NB4 (cell line): ENCODE data around the gene TMEM204.

Source experiments
- CTCF ChIP-seq: IDR thresholded peaks from one replicate; pipeline ENCODE4 v1.5.1; 2012; ENCODE audit warnings: low read depth, low read length
- MYC ChIP-seq: IDR thresholded peaks from 2 replicates; pipeline ENCODE4 v1.6.1; 2011; ENCODE audit warnings: low read depth, low read length
- POLR2A ChIP-seq: IDR thresholded peaks from 2 replicates; pipeline ENCODE4 v1.6.1; 2011; ENCODE audit warnings: mild to moderate bottlenecking; ENCODE audit not compliant: insufficient read length; ENCODE audit errors: extremely low read depth
- TF ChIP-seq, protein P1 (sequence below): IDR thresholded peaks from 2 replicates; pipeline ENCODE4 v1.6.1; 2011; ENCODE audit warnings: low read depth, low read length

- TF ChIP-seq CTCF, result no peak
- TF ChIP-seq, protein P1, sequence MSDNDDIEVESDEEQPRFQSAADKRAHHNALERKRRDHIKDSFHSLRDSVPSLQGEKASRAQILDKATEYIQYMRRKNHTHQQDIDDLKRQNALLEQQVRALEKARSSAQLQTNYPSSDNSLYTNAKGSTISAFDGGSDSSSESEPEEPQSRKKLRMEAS, result peak; percentile 87
- no peak for TF ChIP-seq POLR2A
- TF ChIP-seq MYC, result peak; percentile 91
Measured at GRCh38 chr16:1543085-1543896, 9.8 kb downstream of the TMEM204 start.
